GM15510 (cell line): ENCODE measurements around the gene MOV10.

Experiments
- POLR2A ChIP-seq: IDR thresholded peaks from 3 replicates; pipeline ENCODE4 v1.6.1; 2011; ENCODE audit warnings: borderline replicate concordance; ENCODE audit not compliant: insufficient read length; ENCODE audit errors: extremely low read depth

The MOV10 gene

DNA sequence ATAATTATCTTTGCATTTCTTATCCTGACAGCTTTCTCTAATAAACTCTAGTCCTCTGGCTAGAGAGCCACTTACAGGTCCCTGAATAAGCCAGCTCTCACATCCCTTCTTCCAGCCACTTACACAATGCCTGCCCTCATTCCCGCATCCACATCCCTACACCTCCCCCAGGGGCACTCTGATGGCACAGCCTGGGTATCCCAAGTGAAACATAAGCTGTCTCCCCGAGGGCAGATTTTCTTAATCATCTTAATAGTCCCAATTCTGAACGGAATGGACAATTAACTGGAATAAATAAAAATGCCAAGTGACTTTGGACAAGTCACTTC lies 27.6 kb downstream of the MOV10 start:
- TF ChIP-seq POLR2A: no peak

DNA sequence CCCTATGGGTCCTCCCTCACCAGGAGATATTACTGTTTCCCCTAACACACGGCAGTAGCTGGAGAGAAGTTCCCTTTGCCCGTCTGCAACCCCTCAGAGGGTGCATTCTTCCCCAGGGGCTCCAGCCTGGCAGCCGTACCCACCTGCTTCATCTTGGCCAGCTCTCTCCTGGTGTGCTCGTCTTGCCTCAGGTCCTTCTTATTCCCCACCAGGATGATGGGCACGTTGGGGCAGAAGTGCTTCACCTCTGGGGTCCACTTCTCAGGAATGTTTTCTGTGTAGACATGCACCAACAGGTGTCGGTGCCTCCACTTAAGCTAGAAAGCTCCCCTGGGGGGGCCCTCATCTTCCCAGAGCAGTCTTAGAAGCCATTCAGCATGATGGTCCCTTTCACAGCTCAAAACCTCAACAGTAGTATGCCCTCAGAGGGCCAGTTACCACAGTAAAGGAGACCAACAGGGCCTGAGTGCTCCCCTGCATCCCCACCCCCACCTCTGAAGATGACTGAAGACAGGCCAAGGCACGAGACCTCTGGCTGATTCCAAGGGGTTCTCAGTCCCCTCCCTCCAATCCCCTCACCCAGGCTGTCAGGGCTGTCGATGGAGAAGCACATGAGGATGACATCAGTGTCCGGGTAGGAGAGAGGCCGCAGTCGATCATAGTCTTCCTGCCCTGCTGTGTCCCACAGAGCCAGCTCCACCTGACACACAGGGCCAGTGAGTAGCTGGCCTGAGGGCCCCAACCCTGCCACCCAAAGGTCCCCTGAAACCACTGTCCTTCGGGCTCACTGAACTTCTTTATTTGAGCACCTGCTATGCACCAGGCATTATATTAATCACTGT lies 28.2 kb downstream of the MOV10 start:
- no peak for TF ChIP-seq POLR2A

DNA sequence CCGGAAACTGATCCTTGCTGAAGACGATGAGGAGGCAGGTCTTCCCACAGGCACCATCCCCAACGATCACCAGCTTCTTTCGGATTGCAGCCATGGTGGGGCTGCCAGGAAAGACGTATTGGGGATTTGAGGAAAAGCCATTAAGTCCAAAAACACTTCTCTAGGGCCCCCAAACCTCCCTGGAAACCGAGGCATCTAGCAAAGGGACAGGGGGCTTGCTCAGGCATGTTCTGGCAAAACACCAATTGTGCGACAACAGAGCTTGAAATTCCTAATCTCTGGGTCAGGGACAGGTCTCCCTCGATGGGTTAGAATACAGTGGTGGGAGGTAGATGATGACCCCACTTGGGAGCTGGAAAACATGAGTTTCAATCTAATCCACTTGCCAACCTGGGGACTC lies 29.2 kb downstream of the MOV10 start:
- no peak for TF ChIP-seq POLR2A

DNA sequence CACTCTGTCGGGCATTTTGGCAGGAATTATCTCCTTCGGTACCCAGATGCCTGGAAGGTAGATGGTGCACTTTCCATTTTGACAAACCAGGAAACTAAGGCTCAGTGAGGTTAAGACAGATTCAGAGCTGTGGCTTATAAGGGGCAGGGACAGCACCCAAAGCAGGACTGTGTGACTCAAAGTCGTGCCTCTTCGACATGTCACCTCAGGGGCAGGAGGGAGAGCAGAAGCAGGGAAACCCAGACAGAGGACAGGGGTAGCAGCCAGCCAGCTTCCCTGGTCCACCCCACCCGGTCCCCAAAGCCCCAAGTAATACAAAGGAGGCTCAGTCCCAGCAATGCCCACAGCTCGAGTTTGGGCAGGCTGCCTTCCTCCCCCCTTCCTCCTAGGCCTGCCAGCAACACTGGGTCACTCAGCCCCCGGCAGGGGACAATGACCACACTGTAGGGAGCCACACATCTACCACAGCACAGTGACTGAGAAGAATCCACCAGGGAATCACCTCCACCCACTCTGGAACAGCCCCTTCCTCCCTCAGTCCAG lies 30.0 kb downstream of the MOV10 start:
- no peak for TF ChIP-seq POLR2A

DNA sequence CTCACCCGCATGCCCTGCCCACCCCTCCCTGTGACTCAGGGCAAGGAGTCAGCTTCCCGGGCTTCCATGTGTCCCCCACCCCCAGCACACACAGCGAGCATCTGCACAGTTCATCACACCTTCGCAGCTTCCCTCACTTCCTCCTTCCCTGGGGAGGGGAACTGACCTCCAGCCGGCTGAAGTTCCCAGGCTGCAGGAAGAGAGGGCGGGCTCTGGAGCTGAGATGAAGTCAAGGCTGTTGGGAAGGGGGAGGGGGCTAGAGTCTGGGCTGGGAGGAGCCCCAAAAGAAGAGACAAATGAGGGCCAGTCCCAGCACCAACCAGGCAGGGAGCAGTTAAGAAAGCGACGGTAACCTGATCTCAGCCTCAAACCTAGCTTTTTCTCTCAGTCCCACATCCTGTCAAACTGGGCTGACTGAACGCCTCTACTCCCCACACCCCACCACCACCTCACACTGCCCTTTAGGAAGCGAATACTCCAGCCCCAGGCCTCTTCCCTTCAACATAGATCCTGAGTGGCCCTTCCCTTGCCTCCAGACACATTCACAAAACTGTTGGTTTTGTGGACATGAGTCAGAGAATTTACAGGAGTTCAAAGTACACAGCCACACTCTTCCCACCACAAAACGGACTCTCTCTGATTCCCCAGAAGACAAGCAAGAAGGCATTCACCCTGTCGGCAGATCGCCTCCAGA lies 30.6 kb downstream of the MOV10 start:
- peak; percentile 68 for TF ChIP-seq POLR2A

GRCh38 chr1:112706505-112707220 lies 32.2 kb downstream of the MOV10 start, which contains the start of gene RHOC:
Gene RHOC, minus strand, starts transcription at chr1:112707127. Its CDS starts 3,328 bp downstream, at chr1:112703799.
- TF ChIP-seq POLR2A: peak; percentile 68

GRCh38 chr1:112707221-112708001 lies 33.0 kb downstream of the MOV10 start:
- TF ChIP-seq POLR2A: no peak

DNA sequence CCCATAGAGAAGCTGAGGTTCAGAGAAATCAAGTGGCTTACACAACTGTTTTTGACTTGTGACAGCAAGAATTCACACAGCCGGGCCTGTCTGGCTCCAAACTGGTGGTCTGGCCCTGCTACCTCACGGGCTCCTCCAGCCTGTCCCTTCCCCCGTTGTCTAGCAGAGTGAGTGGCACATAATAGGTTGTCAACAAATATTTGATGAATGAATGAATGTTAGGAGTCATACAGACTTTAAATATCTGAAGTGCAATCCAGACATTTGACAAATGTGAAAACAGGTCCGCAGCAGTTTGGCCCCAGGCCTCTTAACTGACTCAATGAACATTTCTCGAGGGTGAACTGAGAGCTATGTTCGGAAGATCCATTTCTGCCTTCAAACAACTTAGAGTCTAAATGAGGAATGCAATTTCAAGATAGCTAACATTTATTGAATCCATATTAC lies 33.6 kb downstream of the MOV10 start:
- no peak for TF ChIP-seq POLR2A

DNA sequence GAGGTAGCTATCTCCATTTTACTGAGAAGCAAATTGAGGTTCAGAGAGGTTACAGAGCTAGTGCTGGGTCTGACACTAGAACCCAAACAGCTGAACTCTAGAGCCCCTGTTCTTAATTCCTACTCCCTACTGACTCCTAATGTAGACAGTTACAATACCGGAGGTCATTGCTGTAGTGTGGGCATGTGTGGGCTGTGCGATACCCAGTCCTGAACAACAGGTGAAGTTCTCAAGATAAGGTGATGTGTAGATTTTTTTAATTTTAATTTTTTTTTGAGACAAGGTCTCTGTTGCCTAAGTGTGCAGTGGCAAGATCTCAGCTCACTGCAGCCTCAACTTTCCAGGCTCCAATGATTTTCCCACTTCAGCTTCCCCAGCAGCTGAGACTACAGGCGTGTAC lies 34.0 kb downstream of the MOV10 start:
- no peak for TF ChIP-seq POLR2A

GRCh38 chr1:112710159-112710558 lies 35.7 kb downstream of the MOV10 start:
- TF ChIP-seq POLR2A: no peak

DNA sequence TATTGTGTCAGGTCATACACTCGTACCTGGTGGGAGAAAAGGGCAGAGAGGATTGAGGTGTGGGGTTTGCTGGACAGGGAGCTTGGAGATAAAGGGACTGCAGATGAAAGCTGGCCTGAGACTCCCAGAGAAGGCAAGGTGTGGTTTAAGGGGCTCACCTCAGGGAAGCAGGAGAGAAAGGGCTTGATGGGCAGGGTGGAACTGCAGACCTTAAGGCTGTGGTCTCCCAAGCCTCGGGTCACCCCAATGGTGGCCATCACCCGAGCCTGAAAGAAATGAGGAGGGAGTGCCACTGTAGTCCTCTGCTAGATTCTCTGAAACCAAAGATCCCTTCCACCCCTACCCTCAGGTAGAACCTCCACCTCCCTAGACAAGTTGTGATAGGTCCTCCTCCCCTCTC lies 36.1 kb downstream of the MOV10 start:
- TF ChIP-seq POLR2A: no peak

DNA sequence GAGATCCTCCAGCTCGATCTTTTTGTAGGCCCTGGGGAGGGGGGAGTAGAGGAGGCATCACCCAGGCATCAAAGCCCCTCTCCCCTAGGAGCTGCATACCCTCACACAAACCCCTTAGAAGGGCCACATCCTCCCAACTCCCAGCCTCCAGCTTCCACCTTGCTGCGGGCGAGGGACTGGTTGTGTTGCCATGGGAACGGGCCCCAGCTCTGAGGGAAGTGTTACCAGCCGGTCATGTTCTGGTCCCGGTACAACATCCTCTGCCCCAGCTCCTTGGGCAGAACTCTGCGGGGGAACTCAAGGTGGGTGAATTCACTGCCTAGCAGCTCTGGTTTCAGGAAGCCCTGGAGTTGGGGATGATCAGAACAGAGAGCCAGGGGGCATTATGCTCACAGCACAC lies 36.6 kb downstream of the MOV10 start:
- TF ChIP-seq POLR2A: no peak

DNA sequence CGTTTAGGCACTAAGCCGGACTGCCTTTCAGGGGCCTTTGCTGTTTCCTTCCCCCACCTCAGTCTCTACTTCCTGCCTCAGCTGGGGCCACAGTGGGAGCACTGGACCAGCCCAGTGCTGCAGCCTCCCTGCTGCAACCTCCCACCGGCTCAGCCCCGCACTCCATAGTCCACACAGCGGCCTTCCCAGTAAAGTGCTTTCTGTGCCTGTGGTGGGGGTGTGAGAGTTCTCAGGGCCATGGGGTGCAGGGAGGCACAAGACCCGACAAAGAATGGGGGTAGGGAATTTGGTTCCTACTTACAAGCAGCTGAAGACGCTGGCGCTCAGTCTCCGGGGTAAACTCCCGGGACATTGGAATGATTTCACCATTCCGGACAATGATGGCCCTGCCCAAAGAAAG lies 37.2 kb downstream of the MOV10 start:
- no peak for TF ChIP-seq POLR2A

DNA sequence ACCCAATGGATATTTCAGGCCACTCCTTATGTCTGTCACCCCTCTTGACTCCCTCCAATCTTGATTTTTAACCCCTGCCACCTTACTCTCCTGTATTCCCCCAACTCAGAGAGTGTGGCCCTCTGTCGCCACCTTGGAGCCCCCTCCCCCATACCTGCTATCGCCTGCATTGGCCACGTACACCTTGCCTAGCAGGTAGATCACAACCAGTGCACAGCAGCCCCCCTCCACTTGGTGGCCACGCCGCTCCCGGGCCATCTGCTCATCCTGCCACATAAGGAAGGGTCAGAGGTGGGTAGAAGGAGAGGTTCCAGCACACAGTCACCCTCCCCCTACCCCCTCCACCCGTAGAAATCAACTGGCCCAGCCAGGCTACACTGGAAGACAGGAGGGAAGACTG lies 37.7 kb downstream of the MOV10 start:
- TF ChIP-seq POLR2A: no peak
